ENCODE measurements around the gene SCAF4.

Gene SCAF4

GRCh38 chr21:31752352-31752751 lies 20.4 kb upstream of the SCAF4 start:
- H3K36me3 ChIP-seq (ENCODE audit: insufficient read depth, low read length) = no peaks in the 10 kb centered on the region; the same call in 1 of the 2 replicates
- H3K27ac ChIP-seq (ENCODE audit: low read depth, low read length, poor library complexity, severe bottlenecking) = no peak overlapping the region
- peaks cover 10% of the 10 kb centered on the region for H3K4me1 ChIP-seq (ENCODE audit: insufficient read depth, low read length, severe bottlenecking)
- TF ChIP-seq EZH2 (IDR thresholded peaks at IDR 0.05; ENCODE audit: borderline replicate concordance, low read length) (no peak), CTCF (IDR thresholded peaks at IDR 0.05; ENCODE audit: low read length) (no peak)
- H3K9me3 ChIP-seq (ENCODE audit: low read length) = no peaks in the 10 kb centered on the region
- H3F3A ChIP-seq (ENCODE audit: insufficient read depth, low read length) = no peaks in the 10 kb centered on the region
- H3K27me3 ChIP-seq (ENCODE audit: insufficient read depth, low read length) = no peaks in the 10 kb centered on the region
- no peaks in the 10 kb centered on the region for H3K79me2 ChIP-seq (ENCODE audit: insufficient read depth, low read length)
- H2AFZ ChIP-seq (ENCODE audit: low read length) = no peak overlapping the region
- H3K4me3 ChIP-seq (ENCODE audit: low read depth, low read length, poor library complexity, severe bottlenecking) = no peak overlapping the region
- H4K20me1 ChIP-seq (ENCODE audit: insufficient read depth, low read length) = no peaks in the 10 kb centered on the region
- no peak overlapping the region for H3K4me2 ChIP-seq (ENCODE audit: low read length)
- no peak overlapping the region for H3K9ac ChIP-seq (ENCODE audit: low read length)
- no peaks in the 10 kb centered on the region for H3K9me2 ChIP-seq (ENCODE audit: low read depth, low read length)

DNA sequence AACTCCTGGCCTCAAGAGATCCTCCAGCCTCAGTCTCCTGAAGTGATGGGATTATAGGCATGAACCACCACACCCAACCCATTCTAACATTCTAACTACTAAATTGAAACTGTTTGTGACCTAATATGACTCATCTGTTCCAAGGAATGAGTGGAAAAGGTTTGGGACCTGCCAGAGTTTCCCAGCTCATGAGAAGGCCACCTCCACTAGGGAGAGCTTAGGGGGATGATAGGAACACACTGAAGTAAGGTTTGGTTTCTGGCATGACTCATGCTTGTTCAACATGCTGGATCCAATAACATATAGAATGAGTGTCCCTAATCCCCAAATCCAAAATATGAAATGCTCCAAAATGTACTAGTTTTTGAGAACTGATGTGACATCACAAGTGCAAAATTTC lies 18.9 kb upstream of the SCAF4 start:
- no peaks in the 10 kb centered on the region for H3K79me2 ChIP-seq (ENCODE audit: insufficient read depth, low read length)
- peaks cover 10% of the 10 kb centered on the region for H3K4me1 ChIP-seq (ENCODE audit: insufficient read depth, low read length, severe bottlenecking)
- no peak overlapping the region for H3K27ac ChIP-seq (ENCODE audit: low read depth, low read length, poor library complexity, severe bottlenecking)
- no peak overlapping the region for H3K4me3 ChIP-seq (ENCODE audit: low read depth, low read length, poor library complexity, severe bottlenecking)
- no peak for TF ChIP-seq EZH2 (IDR thresholded peaks at IDR 0.05; ENCODE audit: borderline replicate concordance, low read length)
- no peak for TF ChIP-seq CTCF (IDR thresholded peaks at IDR 0.05; ENCODE audit: low read length)
- no peaks in the 10 kb centered on the region for H3K27me3 ChIP-seq (ENCODE audit: insufficient read depth, low read length)
- peaks cover 5% of the 10 kb centered on the region for H3K9me3 ChIP-seq (ENCODE audit: low read length)
- no peaks in the 10 kb centered on the region; the same call in 1 of the 2 replicates for H3K36me3 ChIP-seq (ENCODE audit: insufficient read depth, low read length)
- no peaks in the 10 kb centered on the region for H3K9me2 ChIP-seq (ENCODE audit: low read depth, low read length)
- H3K4me2 ChIP-seq (ENCODE audit: low read length) = no peak overlapping the region
- H2AFZ ChIP-seq (ENCODE audit: low read length) = no peak overlapping the region
- H3F3A ChIP-seq (ENCODE audit: insufficient read depth, low read length) = no peaks in the 10 kb centered on the region
- H4K20me1 ChIP-seq (ENCODE audit: insufficient read depth, low read length) = no peaks in the 10 kb centered on the region
- no peak overlapping the region for H3K9ac ChIP-seq (ENCODE audit: low read length)

DNA sequence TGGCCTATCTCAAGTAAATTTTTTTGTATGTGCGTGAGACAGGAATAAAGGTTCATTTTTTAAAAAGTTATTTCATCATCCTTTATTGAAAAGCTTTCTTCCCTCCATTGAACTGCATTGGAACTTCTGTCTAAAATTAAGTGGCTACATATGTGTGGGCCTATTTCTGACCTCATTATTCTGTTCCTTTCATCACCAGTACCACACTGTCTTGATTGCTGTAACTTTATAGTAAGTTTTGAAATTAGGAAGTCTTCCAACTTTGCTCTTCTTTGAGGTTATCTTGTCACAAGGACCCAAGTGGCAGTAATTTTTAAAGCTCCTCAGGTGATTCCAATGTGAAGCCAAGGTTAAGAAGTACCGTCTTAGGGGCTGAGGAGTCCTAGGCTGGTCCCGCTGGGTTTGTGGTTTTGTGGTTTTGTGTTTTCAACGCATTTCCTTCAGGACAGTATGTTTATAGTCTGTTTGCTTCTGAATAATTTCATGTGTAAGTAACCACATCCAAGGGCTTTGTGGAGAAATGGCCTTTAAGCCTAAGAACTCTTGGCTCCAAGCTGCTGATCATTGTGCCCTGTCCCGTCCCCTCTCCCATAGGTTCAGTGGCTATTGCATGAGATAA lies 12.4 kb upstream of the SCAF4 start:
- no peak overlapping the region for H3K4me3 ChIP-seq (ENCODE audit: low read depth, low read length, poor library complexity, severe bottlenecking)
- no peak overlapping the region for H2AFZ ChIP-seq (ENCODE audit: low read length)
- H3K79me2 ChIP-seq (ENCODE audit: insufficient read depth, low read length) = no peaks in the 10 kb centered on the region
- no peaks in the 10 kb centered on the region for H3K27me3 ChIP-seq (ENCODE audit: insufficient read depth, low read length)
- H3F3A ChIP-seq (ENCODE audit: insufficient read depth, low read length) = no peaks in the 10 kb centered on the region
- H3K9ac ChIP-seq (ENCODE audit: low read length) = no peak overlapping the region
- H3K36me3 ChIP-seq (ENCODE audit: insufficient read depth, low read length) = no peaks in the 10 kb centered on the region; the same call in 1 of the 2 replicates
- H3K4me1 ChIP-seq (ENCODE audit: insufficient read depth, low read length, severe bottlenecking) = peaks cover 10% of the 10 kb centered on the region
- H3K4me2 ChIP-seq (ENCODE audit: low read length) = no peak overlapping the region
- H4K20me1 ChIP-seq (ENCODE audit: insufficient read depth, low read length) = no peaks in the 10 kb centered on the region
- no peak overlapping the region for H3K27ac ChIP-seq (ENCODE audit: low read depth, low read length, poor library complexity, severe bottlenecking)
- TF ChIP-seq CTCF (IDR thresholded peaks at IDR 0.05; ENCODE audit: low read length) (no peak), EZH2 (IDR thresholded peaks at IDR 0.05; ENCODE audit: borderline replicate concordance, low read length) (no peak)
- peaks cover 11% of the 10 kb centered on the region for H3K9me3 ChIP-seq (ENCODE audit: low read length)
- no peaks in the 10 kb centered on the region for H3K9me2 ChIP-seq (ENCODE audit: low read depth, low read length)
